ENCODE measurements around the gene STC2.

The STC2 gene

DNA sequence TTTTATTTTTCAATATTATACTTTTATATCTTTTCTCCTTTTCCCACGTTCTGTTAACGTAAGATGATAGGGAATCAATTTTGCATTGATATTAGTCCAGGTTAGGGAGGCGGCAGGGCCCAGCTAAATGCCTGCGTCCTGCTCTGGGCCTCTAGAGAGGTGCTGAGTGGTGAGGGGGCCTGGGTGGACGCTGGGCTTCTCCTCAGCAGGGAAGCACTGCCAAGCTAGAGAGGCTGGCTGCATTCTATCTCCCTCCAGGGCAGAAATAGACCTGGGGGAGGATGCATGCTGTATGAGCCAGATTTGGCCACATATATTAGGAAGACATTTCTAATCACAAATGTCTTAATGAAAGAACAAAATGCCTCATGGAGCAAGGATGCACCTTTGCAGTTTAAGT, 49.6 kb downstream of the STC2 start:
- TF ChIP-seq Cebpa-rat (IDR thresholded peaks at IDR 0.05), result no peak
- Histone ChIP-seq H3K4me3 (no peak overlapping the region), H3K27me3 (peaks cover 8 to 16% (median 12%) of the 10 kb centered on the region in 11 experiments), H3K4me1 (peaks cover 0 to 3% (median 2%) of the 10 kb centered on the region in 10 experiments; a peak in 5 of 20 replicates), H4K20me1 (no peaks in the 10 kb centered on the region), H3K9me3 (replicated peaks in 1 of 11) (no peaks in the 10 kb centered on the region; a peak in 1 of 22 replicates), H3K9ac (no peak overlapping the region), H3K27ac (no peak overlapping the region), H3K4me2 (no peak overlapping the region), H3K36me3 (no peaks in the 10 kb centered on the region)

DNA sequence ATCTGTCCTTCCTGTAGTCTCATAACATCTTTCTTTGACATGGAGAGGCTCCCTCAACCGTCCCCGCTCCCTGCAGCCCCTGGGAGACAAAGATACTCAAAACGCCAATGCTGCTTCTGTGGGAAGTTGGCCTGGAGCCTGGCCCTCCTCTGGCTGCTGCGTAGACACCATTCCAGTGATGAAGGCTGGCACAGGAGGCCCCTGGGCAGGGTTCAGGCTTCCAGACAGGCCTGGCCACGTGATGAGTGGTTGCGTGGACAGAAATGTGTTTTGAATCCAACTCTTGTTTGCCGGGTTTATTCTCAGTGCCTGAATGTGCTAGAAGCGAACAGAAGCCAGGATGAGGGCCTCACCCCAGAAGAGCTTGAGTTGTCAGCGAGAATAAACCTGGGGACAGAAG, 50.0 kb downstream of the STC2 start:
- no peak for TF ChIP-seq Cebpa-rat (IDR thresholded peaks at IDR 0.05)
- H3K27ac ChIP-seq, result no peak overlapping the region
- H3K4me2 ChIP-seq, result no peak overlapping the region
- no peaks in the 10 kb centered on the region for H3K4me1 ChIP-seq
- H3K9me3 ChIP-seq (replicated peaks in 1 of 11), result no peaks in the 10 kb centered on the region
- H3K9ac ChIP-seq, result no peak overlapping the region
- no peak overlapping the region for H3K4me3 ChIP-seq
- H4K20me1 ChIP-seq, result no peaks in the 10 kb centered on the region
- no peaks in the 10 kb centered on the region for H3K36me3 ChIP-seq
- peaks cover 3 to 11% (median 7%) of the 10 kb centered on the region in 11 experiments; a peak in 17 of 22 replicates for H3K27me3 ChIP-seq

GRCh38 chr5:173274771-173275170, 53.4 kb downstream of the STC2 start:
- Histone ChIP-seq H3K4me3 (no peak overlapping the region), H3K9me3 (replicated peaks in 1 of 11) (no peaks in the 10 kb centered on the region), H4K20me1 (no peaks in the 10 kb centered on the region), H3K27me3 (no peaks in the 10 kb centered on the region), H3K4me2 (no peak overlapping the region), H3K27ac (no peak overlapping the region), H3K36me3 (no peaks in the 10 kb centered on the region), H3K9ac (no peak overlapping the region), H3K4me1 (peaks cover 0 to 16% (median 7%) of the 10 kb centered on the region in 10 experiments; a peak in 10 of 20 replicates)
- no peak for TF ChIP-seq Cebpa-rat (IDR thresholded peaks at IDR 0.05)

- H3K9me3 ChIP-seq (replicated peaks in 1 of 11), result no peaks in the 10 kb centered on the region
- TF ChIP-seq Cebpa-rat (IDR thresholded peaks at IDR 0.05), result no peak
- H3K4me1 ChIP-seq, result peaks cover 0 to 16% (median 7%) of the 10 kb centered on the region in 10 experiments; a peak in 10 of 20 replicates
- H3K4me2 ChIP-seq, result peak overlapping the region; percentile 1 to 80 (median 30); a peak in 13 of 22 replicates
- no peaks in the 10 kb centered on the region for H3K27me3 ChIP-seq
- no peaks in the 10 kb centered on the region for H3K36me3 ChIP-seq
- H4K20me1 ChIP-seq, result no peaks in the 10 kb centered on the region
- H3K4me3 ChIP-seq, result no peak overlapping the region
- peak overlapping the region in 4 of 11 experiments; percentile 1 to 83 (median 54); a peak in 6 of 22 replicates for H3K27ac ChIP-seq
- H3K9ac ChIP-seq, result peak overlapping the region in 1 of 11 experiments; percentile 46; a peak in 1 of 22 replicates
Observed at GRCh38 chr5:173271419-173271818, 56.8 kb downstream of the STC2 start.

DNA sequence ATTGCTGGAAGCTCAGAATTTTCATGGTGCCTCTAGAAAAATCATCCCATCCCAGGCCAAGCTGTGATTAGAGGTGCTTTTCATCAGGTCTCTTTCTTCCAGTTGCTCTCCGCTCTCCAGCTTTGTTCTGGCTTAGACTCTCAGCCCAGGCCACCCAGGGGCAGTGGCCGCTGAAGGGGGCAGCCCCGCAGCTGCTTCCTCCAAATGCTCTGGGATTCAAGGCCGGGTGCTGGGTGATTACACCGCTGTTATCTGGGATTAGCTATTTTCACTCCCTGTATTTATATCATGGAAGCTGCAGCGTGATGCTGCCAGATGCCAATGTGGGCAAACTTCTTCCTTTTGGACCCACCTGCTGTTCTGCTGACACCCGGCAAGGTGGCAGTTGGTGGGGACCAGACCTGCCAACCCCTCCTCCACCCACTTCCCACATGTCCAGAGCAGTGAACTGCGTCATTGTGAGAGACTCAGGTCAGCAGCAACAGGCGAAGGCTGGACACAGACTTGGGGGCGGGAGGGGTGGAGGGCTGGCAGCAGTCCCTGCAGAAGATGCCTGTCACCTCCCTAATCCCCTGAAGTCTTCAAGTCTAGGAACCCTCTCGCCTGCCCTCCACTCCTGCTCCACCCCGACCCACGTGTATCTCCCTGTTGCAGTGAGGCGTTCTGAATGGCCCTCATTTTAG, 59.3 kb downstream of the STC2 start:
- no peaks in the 10 kb centered on the region for H3K27me3 ChIP-seq

DNA sequence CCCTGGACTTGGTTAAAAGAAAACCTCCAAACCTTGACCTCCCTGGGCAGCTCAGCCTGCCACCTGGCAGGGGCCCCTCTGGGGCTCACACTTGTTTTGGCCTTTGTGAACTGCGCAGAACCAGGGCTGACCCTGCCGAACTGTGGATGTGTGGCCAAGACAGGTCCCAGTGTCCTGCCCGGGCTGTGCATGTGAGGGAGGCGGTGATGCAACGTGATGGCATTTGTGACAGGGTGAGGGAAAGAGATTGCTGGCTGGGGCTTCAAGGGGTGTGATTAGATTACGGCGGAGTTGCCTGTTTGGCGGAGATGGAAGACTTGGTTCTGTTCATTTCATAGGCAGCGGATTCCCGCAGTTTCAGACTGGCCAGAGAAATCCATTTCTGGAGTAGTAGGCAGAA, 62.8 kb downstream of the STC2 start:
- no peaks in the 10 kb centered on the region for H3K9me3 ChIP-seq (replicated peaks in 1 of 11)
- no peak overlapping the region for H3K4me3 ChIP-seq
- H3K27ac ChIP-seq, result no peak overlapping the region
- H3K4me2 ChIP-seq, result no peak overlapping the region
- no peaks in the 10 kb centered on the region for H3K36me3 ChIP-seq
- H4K20me1 ChIP-seq, result no peaks in the 10 kb centered on the region
- no peaks in the 10 kb centered on the region for H3K27me3 ChIP-seq
- no peak for TF ChIP-seq Cebpa-rat (IDR thresholded peaks at IDR 0.05)
- no peak overlapping the region for H3K9ac ChIP-seq
- peaks cover 0 to under 1% (median 0%) of the 10 kb centered on the region in 10 experiments; a peak in 1 of 20 replicates for H3K4me1 ChIP-seq

More for the DNA sequence above, 59.3 kb downstream of the STC2 start:
- no peak overlapping the region for H3K4me3 ChIP-seq
- no peak for TF ChIP-seq Cebpa-rat (IDR thresholded peaks at IDR 0.05)
- H3K9ac ChIP-seq, result no peak overlapping the region
- H3K27ac ChIP-seq, result no peak overlapping the region
- peaks cover 0 to 16% (median 7%) of the 10 kb centered on the region in 10 experiments; a peak in 10 of 20 replicates for H3K4me1 ChIP-seq
- H3K4me2 ChIP-seq, result no peak overlapping the region
- no peaks in the 10 kb centered on the region for H3K36me3 ChIP-seq
- no peaks in the 10 kb centered on the region for H4K20me1 ChIP-seq
- no peaks in the 10 kb centered on the region for H3K9me3 ChIP-seq (replicated peaks in 1 of 11)

Data from BLaER1 treated with 17β-estradiol and CSF1 and Interleukin-3, amounts not matched to agents 10 nM and 100 nM (cell line).